ENCODE data around the gene TRIM7.

DNA sequence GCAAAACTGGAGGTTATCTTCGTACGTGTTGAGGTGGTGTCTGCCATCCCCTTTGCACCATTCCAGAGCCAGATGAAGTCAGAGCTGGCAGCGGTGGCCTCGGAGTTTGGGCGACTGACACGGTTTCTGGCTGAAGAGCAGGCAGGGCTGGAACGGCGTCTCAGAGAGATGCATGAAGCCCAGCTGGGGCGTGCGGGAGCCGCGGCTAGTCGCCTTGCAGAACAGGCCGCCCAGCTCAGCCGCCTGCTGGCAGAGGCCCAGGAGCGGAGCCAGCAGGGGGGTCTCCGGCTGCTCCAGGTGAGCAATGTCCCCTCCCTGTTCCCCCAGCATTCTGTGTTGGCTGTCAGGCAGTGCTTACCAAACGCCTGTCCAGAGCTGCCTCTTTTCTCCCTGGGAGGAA lies 27.6 kb upstream of the TRIM7 start:
- TF ChIP-seq POLR2AphosphoS5 (IDR thresholded peaks at IDR 0.05; ENCODE audit: low read depth, low read length): no peak
- TF ChIP-seq, protein P1, sequence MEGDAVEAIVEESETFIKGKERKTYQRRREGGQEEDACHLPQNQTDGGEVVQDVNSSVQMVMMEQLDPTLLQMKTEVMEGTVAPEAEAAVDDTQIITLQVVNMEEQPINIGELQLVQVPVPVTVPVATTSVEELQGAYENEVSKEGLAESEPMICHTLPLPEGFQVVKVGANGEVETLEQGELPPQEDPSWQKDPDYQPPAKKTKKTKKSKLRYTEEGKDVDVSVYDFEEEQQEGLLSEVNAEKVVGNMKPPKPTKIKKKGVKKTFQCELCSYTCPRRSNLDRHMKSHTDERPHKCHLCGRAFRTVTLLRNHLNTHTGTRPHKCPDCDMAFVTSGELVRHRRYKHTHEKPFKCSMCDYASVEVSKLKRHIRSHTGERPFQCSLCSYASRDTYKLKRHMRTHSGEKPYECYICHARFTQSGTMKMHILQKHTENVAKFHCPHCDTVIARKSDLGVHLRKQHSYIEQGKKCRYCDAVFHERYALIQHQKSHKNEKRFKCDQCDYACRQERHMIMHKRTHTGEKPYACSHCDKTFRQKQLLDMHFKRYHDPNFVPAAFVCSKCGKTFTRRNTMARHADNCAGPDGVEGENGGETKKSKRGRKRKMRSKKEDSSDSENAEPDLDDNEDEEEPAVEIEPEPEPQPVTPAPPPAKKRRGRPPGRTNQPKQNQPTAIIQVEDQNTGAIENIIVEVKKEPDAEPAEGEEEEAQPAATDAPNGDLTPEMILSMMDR (IDR thresholded peaks at IDR 0.05): no peak
